GM19467 (cell line): ENCODE results near the gene DAB1.
"Not testable (repeated sequence)": the region's sequence is repeated elsewhere in the genome, so short reads cannot be mapped to it uniquely, and the experiment has no call there.

ENCODE experiments used
- ATAC-seq: cut with Tn5 transposase; IDR thresholded peaks from one replicate; pipeline ENCODE4 v1.9.1; 2021; ENCODE audit warnings: mild to moderate bottlenecking, moderate library complexity; ENCODE audit not compliant: unreplicated experiment

DAB1 gene

DNA sequence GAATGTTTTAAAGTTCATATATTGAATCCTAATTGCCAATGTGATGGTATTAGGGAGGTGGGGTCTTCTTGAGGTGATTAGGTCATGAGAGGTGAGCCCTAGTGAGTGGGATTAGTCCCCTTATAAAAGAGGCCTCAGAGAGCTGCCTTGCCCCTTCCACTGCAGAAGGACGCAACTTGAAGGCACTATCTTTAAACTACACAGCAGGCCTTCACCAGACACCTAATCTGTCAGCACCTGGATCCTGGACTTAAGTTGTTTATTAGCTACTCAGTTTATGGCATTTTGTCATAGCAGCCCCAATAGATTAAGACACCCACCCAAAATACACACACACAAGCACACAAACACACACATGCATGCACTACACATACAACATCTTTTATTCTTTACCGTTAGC, 61.4 kb downstream of the DAB1 start:
- no peak for ATAC-seq

DNA sequence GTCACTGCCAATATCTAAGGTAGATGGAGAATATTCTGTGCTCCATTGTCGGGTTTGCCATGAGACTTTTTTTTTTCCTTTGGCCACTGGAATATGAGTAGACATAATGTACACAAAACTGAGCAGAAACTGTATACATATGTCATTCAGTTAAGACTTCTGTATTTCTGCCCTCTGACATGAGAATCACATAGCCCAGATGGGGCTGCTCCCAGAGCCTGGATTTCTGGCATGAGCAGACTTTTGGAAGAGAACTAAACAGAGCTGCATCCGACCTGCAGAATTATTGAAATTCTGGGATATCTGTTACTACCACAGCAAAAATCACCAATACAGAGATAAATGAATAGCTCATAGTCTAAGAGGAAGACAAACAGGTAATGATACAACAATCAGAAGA, 62.3 kb downstream of the DAB1 start:
- no peak for ATAC-seq

DNA sequence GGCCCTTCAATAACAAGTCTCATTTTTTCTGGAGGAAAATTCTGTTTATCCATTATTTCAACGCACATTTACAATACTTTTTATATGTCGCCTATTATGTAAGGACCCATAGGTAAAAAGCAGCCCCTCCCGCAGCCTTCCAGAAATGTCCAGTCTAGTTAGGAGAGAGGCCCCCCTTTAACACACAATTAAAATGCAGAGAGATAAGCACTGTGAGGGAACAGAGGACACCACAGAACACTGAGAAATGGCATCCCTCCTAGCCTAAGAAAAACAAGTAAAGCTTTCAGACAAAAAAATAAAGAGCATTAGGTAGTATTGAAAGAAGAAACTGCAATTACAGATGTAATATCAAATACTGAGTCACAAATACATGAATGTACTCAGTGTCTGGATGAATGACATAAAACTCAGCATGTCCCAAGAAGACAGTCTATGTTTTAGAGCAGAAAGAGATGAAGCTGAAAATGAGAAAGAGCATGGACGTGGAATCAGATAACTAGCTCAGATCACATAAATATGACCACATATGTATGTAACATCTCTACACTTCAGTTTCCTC, 62.9 kb downstream of the DAB1 start:
- ATAC-seq, result no peak

GRCh38 chr1:57357462-57357861, 66.4 kb downstream of the DAB1 start:
- ATAC-seq, result no peak

GRCh38 chr1:57353654-57354053, 70.2 kb downstream of the DAB1 start:
- ATAC-seq, result no peak

DNA sequence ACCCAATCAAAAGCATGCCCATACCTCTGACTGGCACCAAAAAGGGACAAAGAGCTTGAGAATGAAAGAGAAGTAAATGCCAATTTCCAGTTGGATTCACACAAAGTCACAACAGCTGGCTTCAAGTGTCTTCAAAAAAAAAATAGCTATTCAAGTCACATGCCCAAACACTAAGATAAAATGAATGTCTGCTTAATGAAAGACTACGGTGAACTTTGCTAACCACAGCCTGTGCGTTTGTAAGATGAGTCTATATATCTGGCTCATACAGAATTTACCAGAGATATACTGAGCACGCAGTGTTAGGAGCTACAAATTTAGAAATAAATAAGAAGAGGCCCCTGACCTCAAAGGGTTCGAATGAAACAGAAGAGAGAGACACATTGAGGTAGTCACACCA, 73.2 kb downstream of the DAB1 start:
- no peak for ATAC-seq

DNA sequence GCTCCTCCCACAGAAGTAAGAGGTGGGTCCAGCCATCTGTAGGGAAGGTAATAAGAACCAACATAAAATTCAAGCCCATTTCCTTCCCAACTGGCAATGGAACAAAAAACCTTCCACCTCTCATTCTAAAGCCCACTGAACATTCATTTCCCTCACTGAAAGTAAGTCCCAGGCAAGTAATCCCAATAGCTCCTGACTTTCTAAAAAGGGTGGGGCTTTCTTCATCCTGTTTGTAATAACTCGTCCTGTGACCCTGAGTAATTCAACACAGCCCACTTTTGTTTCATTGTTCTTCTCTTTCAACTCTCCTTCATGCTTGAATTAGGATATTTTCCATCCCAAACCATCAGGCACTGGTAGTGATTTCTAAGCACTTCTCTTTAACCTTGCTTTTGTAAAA, 74.9 kb downstream of the DAB1 start:
- ATAC-seq, result no peak

DNA sequence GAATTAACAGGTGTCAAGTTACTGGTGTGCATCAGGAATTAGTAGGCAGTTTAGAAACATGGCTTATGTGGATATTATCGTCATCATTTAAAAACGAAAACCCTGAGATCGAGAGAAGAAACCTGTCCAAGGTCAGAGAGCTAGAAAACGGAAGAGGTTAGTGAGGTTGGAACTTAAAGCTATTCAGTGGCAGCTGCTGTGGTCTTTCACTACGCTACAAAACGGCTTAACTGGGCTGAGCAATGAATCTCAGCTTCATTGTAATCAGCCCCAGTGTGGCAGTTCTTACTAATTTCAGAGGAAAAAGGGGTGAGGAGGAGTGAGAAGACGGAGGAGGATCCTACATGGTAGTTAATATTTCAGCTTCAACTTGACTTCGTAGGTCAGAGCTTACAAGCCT, 77.9 kb downstream of the DAB1 start:
- ATAC-seq, result no peak

DNA sequence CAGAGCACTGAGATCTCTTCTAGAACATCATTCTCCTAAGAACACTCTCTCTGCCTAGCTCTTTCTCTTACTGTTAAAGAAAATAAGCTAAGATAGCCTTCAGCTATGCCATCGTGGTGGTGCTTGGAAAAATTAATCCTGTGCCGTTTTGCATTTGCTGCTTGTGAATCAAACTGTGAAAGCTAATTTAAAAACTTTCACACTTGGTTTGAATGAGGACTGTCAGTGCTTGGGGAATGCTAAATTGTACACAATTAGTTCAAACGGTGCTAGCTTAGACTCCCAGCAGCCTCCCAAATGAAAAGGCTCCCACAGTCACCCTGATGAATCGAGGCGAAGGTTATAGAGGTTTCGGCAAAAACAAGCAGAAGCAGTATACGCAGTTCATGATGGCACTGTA, 79.6 kb downstream of the DAB1 start:
- ATAC-seq, result no peak

GRCh38 chr1:57343298-57343915, 80.5 kb downstream of the DAB1 start:
- not testable (repeated sequence) for ATAC-seq

GRCh38 chr1:57341721-57342120, 82.1 kb downstream of the DAB1 start:
- ATAC-seq, result no peak

GRCh38 chr1:57340334-57341070, 83.4 kb downstream of the DAB1 start:
- ATAC-seq, result no peak

- no peak for ATAC-seq
Observed at GRCh38 chr1:57337623-57338022, 86.2 kb downstream of the DAB1 start.

DNA sequence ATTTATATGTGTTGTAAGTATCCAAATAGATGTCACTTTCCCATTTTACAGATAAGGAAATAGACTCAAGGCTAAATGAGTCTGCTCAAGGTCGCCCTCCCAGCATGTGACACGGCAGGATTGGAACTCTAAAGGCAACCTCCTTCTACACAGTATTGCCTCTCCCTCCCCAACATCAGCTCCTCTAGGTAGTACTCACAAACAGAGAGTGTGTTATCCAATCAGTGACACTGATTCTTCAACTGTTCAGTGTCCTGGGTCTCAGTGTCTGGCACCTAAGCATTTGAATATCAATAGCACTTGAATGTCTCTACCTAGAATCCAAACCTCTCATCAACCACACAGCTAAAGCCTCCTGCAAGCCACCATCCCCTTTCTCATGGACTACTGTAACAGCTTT, 87.1 kb downstream of the DAB1 start:
- no peak for ATAC-seq

DNA sequence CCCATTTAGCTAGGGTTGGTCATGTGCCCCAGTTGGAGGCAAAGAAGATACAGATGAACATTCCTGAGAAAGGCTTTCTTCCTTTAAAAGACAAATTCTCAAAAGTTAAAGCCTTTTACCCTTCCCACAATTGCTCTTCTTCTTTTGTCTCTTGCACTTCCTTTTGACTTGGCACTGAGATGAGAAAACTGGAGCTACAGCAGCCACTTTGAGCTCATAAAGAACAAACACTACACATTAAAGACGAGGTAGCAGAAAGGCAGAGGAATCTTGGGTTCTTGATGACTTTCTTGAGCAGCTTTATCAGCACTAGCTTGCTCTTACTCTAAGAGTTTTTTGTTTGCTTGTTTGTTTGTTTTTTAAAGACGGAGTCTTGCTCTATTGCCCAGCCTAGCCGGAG, 92.2 kb downstream of the DAB1 start:
- no peak for ATAC-seq

DNA sequence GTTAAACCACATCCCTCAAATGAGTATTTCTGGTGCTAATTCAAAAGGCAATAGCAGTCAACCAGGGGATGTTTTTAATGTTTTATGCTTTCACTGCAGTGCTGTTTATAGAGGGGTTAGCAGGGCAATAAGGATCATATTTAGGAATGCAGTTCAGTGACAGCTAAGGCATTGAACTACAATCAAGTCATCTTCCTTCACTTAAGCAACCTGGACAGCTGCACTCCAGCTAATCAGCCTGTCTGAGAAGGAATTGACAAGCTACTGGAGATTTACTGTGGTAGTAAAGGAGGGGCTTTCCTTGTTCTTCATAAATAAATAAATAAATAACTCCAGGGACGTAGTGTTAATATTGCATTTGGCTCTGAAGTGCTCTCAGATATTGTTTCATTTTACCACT, 93.9 kb downstream of the DAB1 start:
- no peak for ATAC-seq

GRCh38 chr1:57329001-57329527, 94.8 kb downstream of the DAB1 start:
- ATAC-seq, result no peak

GRCh38 chr1:57327946-57328345, 95.9 kb downstream of the DAB1 start:
- no peak for ATAC-seq

DNA sequence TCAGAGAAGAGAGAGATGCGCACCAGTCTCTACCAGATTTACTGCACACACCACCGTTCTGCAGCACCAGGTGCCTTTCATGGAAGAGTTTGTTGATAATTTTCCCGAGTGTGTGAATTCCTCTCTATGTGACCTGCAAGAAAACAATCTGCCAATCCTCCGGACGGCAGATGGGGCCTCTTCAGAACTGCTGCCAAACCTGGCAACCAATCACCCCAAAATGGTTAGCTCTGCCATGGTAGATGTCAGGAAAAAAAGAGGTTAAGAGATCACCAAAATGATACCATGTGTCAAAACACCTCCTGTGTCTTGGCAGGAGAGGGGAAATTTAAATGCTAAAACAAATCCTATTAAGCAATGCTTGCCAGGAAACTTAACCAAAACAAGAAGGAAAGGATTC, 96.5 kb downstream of the DAB1 start:
- no peak for ATAC-seq

GRCh38 chr1:57325536-57325935, 98.3 kb downstream of the DAB1 start:
- ATAC-seq, result no peak

DNA sequence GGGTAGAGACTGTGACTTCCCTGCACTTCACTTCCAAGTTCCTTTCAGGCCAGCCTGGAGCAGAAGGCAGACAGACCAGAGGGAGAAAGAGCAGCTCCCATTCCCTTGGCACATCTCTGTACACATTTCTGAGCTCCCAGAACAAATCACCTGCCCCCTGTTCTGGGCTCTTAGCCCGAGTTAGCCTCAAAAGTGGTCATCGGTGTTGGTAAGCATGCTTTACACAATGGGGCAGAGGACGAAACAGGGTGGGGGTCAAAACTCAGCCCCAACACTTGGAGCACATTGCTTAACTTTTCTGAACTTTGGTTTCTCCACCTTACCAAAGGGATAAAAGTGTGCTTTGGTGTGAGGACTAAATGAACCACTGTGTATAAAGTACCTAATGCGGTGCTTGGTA, 98.7 kb downstream of the DAB1 start:
- ATAC-seq, result no peak

GRCh38 chr1:57324388-57324787, 99.5 kb downstream of the DAB1 start:
- no peak for ATAC-seq
